Hepatic stellate cell (primary cell): ENCODE results near the gene KIF13A.
"Not testable (repeated sequence)": the region's sequence is repeated elsewhere in the genome, so short reads cannot be mapped to it uniquely, and the experiment has no call there.

Experiments
- DNase-seq: peaks from one replicate; pipeline ENCODE4 v3.0.0; 2011; ENCODE audit warnings: low spot score

The KIF13A gene

GRCh38 chr6:17845598-17845997 is 141.8 kb downstream of the KIF13A start:
- no peak for DNase-seq

- DNase-seq = not testable (repeated sequence)
These were observed 142.5 kb downstream of the KIF13A start for GRCh38 chr6:17844967-17845366.

GRCh38 chr6:17842934-17843821 is 144.3 kb downstream of the KIF13A start:
- no peak for DNase-seq

- DNase-seq = no peak
These were observed 145.2 kb downstream of the KIF13A start for GRCh38 chr6:17842014-17842776.

- DNase-seq = no peak
These were observed 147.8 kb downstream of the KIF13A start for GRCh38 chr6:17839513-17840223.

- DNase-seq = no peak
These were observed 151.1 kb downstream of the KIF13A start for GRCh38 chr6:17836293-17836692.

- DNase-seq = no peak
These were observed 151.7 kb downstream of the KIF13A start for GRCh38 chr6:17835784-17836183.

- DNase-seq = peak; percentile 14
These were observed 156.3 kb downstream of the KIF13A start for GRCh38 chr6:17831135-17831534.

GRCh38 chr6:17829905-17830304 is 157.5 kb downstream of the KIF13A start:
- no peak for DNase-seq

GRCh38 chr6:17828149-17828548 is 159.3 kb downstream of the KIF13A start:
- no peak for DNase-seq

GRCh38 chr6:17826301-17826700 is 161.1 kb downstream of the KIF13A start:
- no peak for DNase-seq

GRCh38 chr6:17820055-17820454 is 167.4 kb downstream of the KIF13A start:
- no peak for DNase-seq

GRCh38 chr6:17817763-17818162 is 169.7 kb downstream of the KIF13A start:
- DNase-seq = no peak

- DNase-seq = no peak
These were observed 170.4 kb downstream of the KIF13A start for GRCh38 chr6:17816921-17817611.

- DNase-seq = no peak
These were observed 173.9 kb downstream of the KIF13A start for GRCh38 chr6:17813542-17813941.

GRCh38 chr6:17812311-17812710 is 175.1 kb downstream of the KIF13A start:
- no peak for DNase-seq

- DNase-seq = no peak
These were observed 178.8 kb downstream of the KIF13A start for GRCh38 chr6:17808609-17809008.

- DNase-seq = not testable (repeated sequence)
These were observed 180.0 kb downstream of the KIF13A start for GRCh38 chr6:17807431-17807830.

GRCh38 chr6:17803409-17803808 is 184.0 kb downstream of the KIF13A start:
- no peak for DNase-seq

GRCh38 chr6:17798477-17799154 is 188.8 kb downstream of the KIF13A start:
- no peak for DNase-seq

GRCh38 chr6:17790489-17790888 is 196.9 kb downstream of the KIF13A start:
- no peak for DNase-seq
